GM23338 (cell line): ENCODE data around the gene LMF1. TPM values are rescaled to one million over a fixed set of nuclear protein-coding genes. Genes with fewer than 3 reads are reported as not detected.
A peak's percentile ranks its signal among the peaks of the same experiment; 100 is the strongest.

Experiments used
- ATAC-seq: fragments of 200-7000 bp; cut with Tn5 transposase; 3 replicates; pipeline ENCODE4 v1.9.1; 2020
- DNase-seq: peaks from one replicate; pipeline ENCODE4 v3.0.0-alpha.2; 2015; ENCODE audit warnings: low spot score
- H2AFZ ChIP-seq: fragments of 200-600 bp; sonication (generic); 2 replicates; pipeline ENCODE4 v1.8.0; 2016; ENCODE audit warnings: antibody characterized with exemption, mild to moderate bottlenecking, moderate library complexity
- H3F3A ChIP-seq: fragments of 200-600 bp; sonication (generic); replicated peaks from 2 replicates; pipeline ENCODE4 v1.8.0; 2017; ENCODE audit warnings: antibody characterized with exemption, mixed run types, low read depth
- H3K27ac ChIP-seq: fragments of 200-600 bp; sonication (generic); 2 replicates; pipeline ENCODE4 v1.6.1; 2016; ENCODE audit warnings: low read depth
- H3K27me3 ChIP-seq: fragments of 200-600 bp; sonication (generic); 2 replicates; pipeline ENCODE4 v1.8.0; 2016; ENCODE audit warnings: mild to moderate bottlenecking, mixed run types, moderate library complexity; ENCODE audit not compliant: insufficient read depth
- H3K36me3 ChIP-seq: fragments of 200-600 bp; sonication (generic); 2 replicates; pipeline ENCODE4 v1.8.0; 2016; ENCODE audit warnings: mild to moderate bottlenecking; ENCODE audit not compliant: insufficient read depth
- H3K4me1 ChIP-seq: fragments of 200-600 bp; sonication (generic); 2 replicates; pipeline ENCODE4 v1.8.0; 2016; ENCODE audit warnings: mild to moderate bottlenecking, moderate library complexity; ENCODE audit not compliant: insufficient read depth
- H3K4me2 ChIP-seq: fragments of 200-600 bp; sonication (generic); 2 replicates; pipeline ENCODE4 v1.7.1; 2017; ENCODE audit warnings: mixed run types
- H3K4me3 ChIP-seq: fragments of 200-600 bp; sonication (generic); 2 replicates; pipeline ENCODE4 v1.6.1; 2016; ENCODE audit warnings: mixed run types
- H3K79me2 ChIP-seq: fragments of 200-600 bp; sonication (generic); replicated peaks from 2 replicates; pipeline ENCODE4 v1.8.0; 2017; ENCODE audit warnings: mild to moderate bottlenecking; ENCODE audit not compliant: insufficient read depth
- H3K9me2 ChIP-seq: fragments of 200-600 bp; sonication (generic); 2 replicates; pipeline ENCODE4 v1.8.0; 2017; ENCODE audit not compliant: insufficient read depth
- H4K20me1 ChIP-seq: fragments of 200-600 bp; sonication (generic); replicated peaks from 2 replicates; pipeline ENCODE4 v1.8.0; 2017; ENCODE audit warnings: mild to moderate bottlenecking; ENCODE audit not compliant: insufficient read depth
- H3K27ac Mint-ChIP-seq: 2 replicates; pipeline ENCODE4 v1.8.0; 2020; ENCODE audit warnings: inconsistent platforms, mild to moderate bottlenecking, moderate library complexity, mixed read lengths
- H3K27me3 Mint-ChIP-seq: 3 replicates; pipeline ENCODE4 v1.8.0; 2022; ENCODE audit warnings: low read depth, mild to moderate bottlenecking, moderate library complexity, mixed read lengths, inconsistent platforms; ENCODE audit not compliant: insufficient read depth, poor library complexity
- H3K36me3 Mint-ChIP-seq: 3 replicates; pipeline ENCODE4 v1.8.0; 2021; ENCODE audit warnings: low read depth, mild to moderate bottlenecking, inconsistent platforms, moderate library complexity, mixed read lengths
- H3K4me1 Mint-ChIP-seq: 3 replicates; pipeline ENCODE4 v1.8.0; 2020; ENCODE audit warnings: mild to moderate bottlenecking, inconsistent platforms, mixed read lengths
- H3K4me3 Mint-ChIP-seq: 3 replicates; pipeline ENCODE4 v1.8.0; 2021; ENCODE audit warnings: moderate library complexity, mild to moderate bottlenecking, inconsistent platforms, mixed read lengths
- H3K9me3 Mint-ChIP-seq: 3 replicates; pipeline ENCODE4 v1.8.0; 2020; ENCODE audit warnings: moderate library complexity, mild to moderate bottlenecking, inconsistent platforms, mixed read lengths
- CREB1 ChIP-seq: fragments of 250-450 bp; sonication (Bioruptor Pico); IDR thresholded peaks from 2 replicates; pipeline ENCODE4 v1.5.0; 2020; ENCODE audit warnings: low read depth, mild to moderate bottlenecking, moderate library complexity
- CTCF ChIP-seq, 2 experiments: fragments of 200-600 bp in 1 of 2; sonication (generic) in 1 of 2; conservative IDR thresholded peaks; 2 replicates each; pipeline versions ENCODE4 v1.5.1 to v1.6.1; 2016 to 2017; ENCODE audit warnings: antibody characterized with exemption in 2 of 2, low read depth in 2 of 2, mild to moderate bottlenecking in 2 of 2, moderate library complexity in 1 of 2
- EZH2phosphoT487 ChIP-seq: fragments of 200-600 bp; sonication (generic); IDR thresholded peaks from one replicate; pipeline ENCODE4 v1.8.1; 2018; ENCODE audit warnings: antibody characterized with exemption; ENCODE audit not compliant: unreplicated experiment
- JUNB ChIP-seq: IDR thresholded peaks from one replicate; pipeline ENCODE4 v1.6.1; 2016; ENCODE audit warnings: antibody characterized with exemption; ENCODE audit not compliant: unreplicated experiment
- NANOG ChIP-seq: IDR thresholded peaks from 2 replicates; pipeline ENCODE4 v1.6.1; 2016; ENCODE audit warnings: antibody characterized with exemption, borderline replicate concordance
- POLR2AphosphoS5 ChIP-seq: IDR thresholded peaks from 2 replicates; pipeline ENCODE4 v1.6.1; 2016; ENCODE audit warnings: antibody characterized with exemption, low read depth
- ZNF114 ChIP-seq: fragments of 250-450 bp; sonication (Bioruptor Pico); IDR thresholded peaks from 2 replicates; pipeline ENCODE4 v1.5.0; 2020; ENCODE audit warnings: mild to moderate bottlenecking, moderate library complexity
- ZNF331 ChIP-seq: fragments of 250-450 bp; sonication (Bioruptor Pico); IDR thresholded peaks from 2 replicates; pipeline ENCODE4 v1.5.0; 2020; ENCODE audit warnings: low read depth, mild to moderate bottlenecking, moderate library complexity
- polyA plus RNA-seq: library from polyadenylated mRNA; unstranded; fragments of >200 nt; fragmentation: Nextera tagmentation; extraction: Ambion mirVana; gene quantifications from 2 replicates; pipeline ENCODE4 v1.2.1, GENCODE V29; 2016
- total RNA-seq: library from RNA; depleted of rRNA; stranded (reverse); fragments of >200 nt; shearing (Covaris generic); gene quantifications from 2 replicates; pipeline ENCODE4 v1.2.3, GENCODE V29; 2014

Gene LMF1
- total and polyA plus RNA-seq, 2 experiments from 2014 or later: 4.2 to 10.1 TPM

GRCh38 chr16:847151-847550 lies 123.6 kb downstream of the LMF1 start:
- Histone ChIP-seq H3K4me3 (no peak overlapping the region), H2AFZ (no peak overlapping the region), H3K27me3 (no peaks in the 10 kb centered on the region), H3K4me1 (no peaks in the 10 kb centered on the region), H3K9me2 (no peaks in the 10 kb centered on the region), H4K20me1 (no peaks in the 10 kb centered on the region), H3F3A (peaks cover 4% of the 10 kb centered on the region; the same call in 1 of the 2 replicates), H3K79me2 (no peaks in the 10 kb centered on the region), H3K36me3 (no peaks in the 10 kb centered on the region), H3K27ac (no peak overlapping the region), H3K4me2 (no peak overlapping the region)
- peaks cover 50% of the 10 kb centered on the region for H3K9me3 Mint-ChIP-seq
- ATAC-seq (no peak), DNase-seq (no peak)
- peaks cover 14% of the 10 kb centered on the region for H3K27me3 Mint-ChIP-seq
- no peak overlapping the region for H3K27ac Mint-ChIP-seq
- H3K4me3 Mint-ChIP-seq: no peak overlapping the region
- H3K4me1 Mint-ChIP-seq: peaks cover 4% of the 10 kb centered on the region
- TF ChIP-seq CREB1: no peak
- peaks cover 18% of the 10 kb centered on the region for H3K36me3 Mint-ChIP-seq

DNA sequence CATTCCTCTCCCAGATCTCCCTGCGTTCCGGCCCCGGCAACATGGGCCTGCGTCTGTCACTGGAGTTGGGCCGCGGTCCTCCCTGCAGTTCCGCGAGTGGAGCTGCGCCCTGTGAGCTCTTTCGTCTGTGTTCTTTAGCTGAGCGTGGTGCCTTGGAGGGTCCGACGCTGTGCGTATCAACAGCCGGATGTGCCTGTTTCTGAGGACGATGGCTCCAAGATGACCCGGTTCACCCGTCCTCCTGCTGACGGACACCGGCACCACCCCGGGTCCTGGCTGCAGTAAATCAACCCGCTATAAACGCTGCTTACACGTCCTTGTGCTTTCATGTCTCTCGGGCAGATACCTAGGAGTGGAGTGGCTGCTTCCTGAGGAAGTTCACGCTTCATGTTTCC lies 125.4 kb downstream of the LMF1 start:
- Histone ChIP-seq H3K4me2 (no peak overlapping the region), H3K4me3 (no peak overlapping the region), H3K36me3 (no peaks in the 10 kb centered on the region), H3K9me2 (no peaks in the 10 kb centered on the region), H2AFZ (no peak overlapping the region), H3F3A (peaks cover 4% of the 10 kb centered on the region; the same call in 1 of the 2 replicates), H4K20me1 (no peaks in the 10 kb centered on the region), H3K4me1 (no peaks in the 10 kb centered on the region), H3K27me3 (no peaks in the 10 kb centered on the region), H3K27ac (no peak overlapping the region), H3K79me2 (no peaks in the 10 kb centered on the region)
- H3K36me3 Mint-ChIP-seq: peaks cover 10% of the 10 kb centered on the region
- H3K4me1 Mint-ChIP-seq: peaks cover 4% of the 10 kb centered on the region
- ATAC-seq (peak; percentile 14), DNase-seq (no peak)
- no peak overlapping the region for H3K4me3 Mint-ChIP-seq
- peaks cover 10% of the 10 kb centered on the region for H3K27me3 Mint-ChIP-seq
- no peak for TF ChIP-seq JUNB
- TF ChIP-seq NANOG: no peak
- no peak for TF ChIP-seq CTCF (conservative IDR thresholded peaks at IDR 0.05; ENCODE audit: low read depth in 2 of 2)
- H3K27ac Mint-ChIP-seq: no peak overlapping the region
- peaks cover 37% of the 10 kb centered on the region for H3K9me3 Mint-ChIP-seq

GRCh38 chr16:844638-845350 lies 126.0 kb downstream of the LMF1 start:
- H3K4me2 ChIP-seq: no peak overlapping the region
- no peak overlapping the region for H3K4me3 ChIP-seq
- TF ChIP-seq POLR2AphosphoS5 (no peak), EZH2phosphoT487 (no peak), ZNF331 (no peak), NANOG (no peak), ZNF114 (CRISPR knock-in tag) (no peak)
- no peaks in the 10 kb centered on the region for H3K4me1 ChIP-seq
- no peak for DNase-seq
- no peak overlapping the region for H3K27ac ChIP-seq
- H3K27me3 ChIP-seq: no peaks in the 10 kb centered on the region
- H3K36me3 ChIP-seq: no peaks in the 10 kb centered on the region
- H3K4me1 Mint-ChIP-seq: peaks cover 4% of the 10 kb centered on the region
- H3K27me3 Mint-ChIP-seq: peaks cover 7% of the 10 kb centered on the region
- H3K79me2 ChIP-seq: no peaks in the 10 kb centered on the region
- no peak overlapping the region for H3K27ac Mint-ChIP-seq
- H3K4me3 Mint-ChIP-seq: no peak overlapping the region; the same call in 2 of the 3 replicates
- H2AFZ ChIP-seq: no peak overlapping the region
- H4K20me1 ChIP-seq: no peaks in the 10 kb centered on the region
- H3K9me3 Mint-ChIP-seq: peaks cover 32% of the 10 kb centered on the region
- no peak for ATAC-seq
- H3K9me2 ChIP-seq: no peaks in the 10 kb centered on the region
- peaks cover 5% of the 10 kb centered on the region for H3K36me3 Mint-ChIP-seq
- H3F3A ChIP-seq: peaks cover 4% of the 10 kb centered on the region; the same call in 1 of the 2 replicates
